ENCODE data around the gene STEAP1B.

DNA sequence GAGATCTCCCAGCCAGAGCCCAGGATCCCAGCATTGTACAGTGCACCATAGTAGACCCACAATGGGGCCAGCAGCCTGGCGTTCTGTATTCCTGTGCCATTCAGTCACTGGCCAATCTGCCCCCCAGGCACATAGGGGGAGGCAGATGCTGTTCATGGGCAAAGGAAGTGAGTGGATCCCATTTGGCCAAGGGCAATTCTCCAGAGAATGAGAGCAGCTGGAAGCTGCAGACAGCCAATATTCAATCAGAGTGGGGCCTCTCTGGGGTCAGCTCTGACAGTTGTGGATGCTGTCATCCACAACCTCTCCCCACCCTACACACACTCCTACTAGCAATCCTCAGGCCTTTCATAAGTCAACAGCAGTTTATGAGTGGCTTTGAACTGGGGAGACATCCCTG, 17.5 kb downstream of the STEAP1B start:
- TF ChIP-seq, protein P1, sequence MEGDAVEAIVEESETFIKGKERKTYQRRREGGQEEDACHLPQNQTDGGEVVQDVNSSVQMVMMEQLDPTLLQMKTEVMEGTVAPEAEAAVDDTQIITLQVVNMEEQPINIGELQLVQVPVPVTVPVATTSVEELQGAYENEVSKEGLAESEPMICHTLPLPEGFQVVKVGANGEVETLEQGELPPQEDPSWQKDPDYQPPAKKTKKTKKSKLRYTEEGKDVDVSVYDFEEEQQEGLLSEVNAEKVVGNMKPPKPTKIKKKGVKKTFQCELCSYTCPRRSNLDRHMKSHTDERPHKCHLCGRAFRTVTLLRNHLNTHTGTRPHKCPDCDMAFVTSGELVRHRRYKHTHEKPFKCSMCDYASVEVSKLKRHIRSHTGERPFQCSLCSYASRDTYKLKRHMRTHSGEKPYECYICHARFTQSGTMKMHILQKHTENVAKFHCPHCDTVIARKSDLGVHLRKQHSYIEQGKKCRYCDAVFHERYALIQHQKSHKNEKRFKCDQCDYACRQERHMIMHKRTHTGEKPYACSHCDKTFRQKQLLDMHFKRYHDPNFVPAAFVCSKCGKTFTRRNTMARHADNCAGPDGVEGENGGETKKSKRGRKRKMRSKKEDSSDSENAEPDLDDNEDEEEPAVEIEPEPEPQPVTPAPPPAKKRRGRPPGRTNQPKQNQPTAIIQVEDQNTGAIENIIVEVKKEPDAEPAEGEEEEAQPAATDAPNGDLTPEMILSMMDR (IDR thresholded peaks at IDR 0.05; ENCODE audit: insufficient read depth, low read length, poor library complexity, severe bottlenecking): no peak
- TF ChIP-seq EZH2phosphoT487 (conservative IDR thresholded peaks at IDR 0.05; ENCODE audit: low read length): no peak

All from SU-DHL-6 (cell line).